GM15510 (cell line): ENCODE measurements around the gene PIEZO1.

Experiments
- POLR2A ChIP-seq: IDR thresholded peaks from 3 replicates; pipeline ENCODE4 v1.6.1; 2011; ENCODE audit warnings: borderline replicate concordance; ENCODE audit not compliant: insufficient read length; ENCODE audit errors: extremely low read depth

PIEZO1 gene

DNA sequence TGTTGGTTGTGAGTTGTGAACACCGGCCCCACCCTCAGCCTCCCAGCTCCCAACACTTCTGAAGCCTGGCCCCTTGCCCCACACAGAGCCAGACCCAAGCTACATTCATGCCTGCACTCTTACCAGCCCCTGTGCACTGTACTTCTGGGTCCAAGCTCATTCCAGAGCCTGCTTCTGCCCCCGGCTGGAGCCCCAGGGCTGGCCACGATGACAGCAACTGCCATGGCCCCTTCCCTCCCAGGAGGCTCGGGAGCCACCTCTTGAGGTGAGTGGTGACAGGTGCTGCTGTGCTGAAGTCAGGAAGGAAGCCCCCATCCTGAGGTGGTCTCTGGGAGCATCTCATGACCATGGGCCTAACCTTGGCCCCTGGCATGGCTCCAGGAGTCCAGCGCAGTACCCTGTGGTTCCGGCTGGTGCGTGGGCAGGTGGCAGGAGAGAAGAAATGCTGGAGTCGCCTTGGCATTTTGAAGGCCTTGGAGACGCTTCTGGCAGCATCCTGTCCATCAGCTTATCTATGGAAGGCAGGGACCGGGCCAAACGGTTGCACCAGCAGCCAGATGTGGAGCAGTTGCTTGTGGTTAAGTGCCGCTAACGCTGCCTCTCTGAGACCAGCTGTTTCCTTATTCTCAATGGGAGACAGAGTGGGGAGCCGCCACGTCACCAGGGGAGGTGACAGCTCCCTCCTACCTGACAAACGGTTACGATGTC lies 14.7 kb upstream of the PIEZO1 start:
- no peak for TF ChIP-seq POLR2A

DNA sequence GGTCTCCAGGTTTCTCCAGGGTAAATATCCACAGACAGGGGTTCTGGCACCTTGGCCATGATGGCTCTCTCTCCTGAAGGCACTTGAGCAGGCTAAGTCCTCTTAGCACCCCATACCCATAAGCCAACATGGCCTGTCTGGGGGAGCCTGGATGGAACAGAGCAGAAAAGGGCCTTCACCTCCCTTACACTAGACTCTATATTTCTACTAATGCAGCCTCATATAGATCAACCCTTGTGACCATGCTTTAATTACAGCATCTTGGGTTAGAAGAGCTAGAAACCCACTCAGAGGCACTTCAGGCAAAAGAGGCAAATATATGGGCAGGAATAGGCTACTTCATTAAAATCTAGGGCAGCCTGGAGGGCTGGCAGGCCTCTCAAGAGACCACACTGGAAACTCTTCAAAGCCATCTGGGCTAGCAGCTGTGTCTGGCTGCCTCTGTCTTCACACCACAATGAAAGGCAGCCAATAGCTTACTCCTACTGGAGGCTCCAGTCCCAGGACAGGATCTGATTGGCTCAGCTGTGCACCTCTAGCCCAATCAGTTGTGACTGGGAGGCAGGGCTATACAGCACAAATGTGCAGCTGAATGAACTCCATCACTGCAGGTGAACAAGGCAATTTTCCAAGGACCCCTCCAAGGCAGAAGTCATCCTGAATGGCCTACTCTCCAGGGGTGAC lies 13.9 kb upstream of the PIEZO1 start:
- TF ChIP-seq POLR2A: no peak

DNA sequence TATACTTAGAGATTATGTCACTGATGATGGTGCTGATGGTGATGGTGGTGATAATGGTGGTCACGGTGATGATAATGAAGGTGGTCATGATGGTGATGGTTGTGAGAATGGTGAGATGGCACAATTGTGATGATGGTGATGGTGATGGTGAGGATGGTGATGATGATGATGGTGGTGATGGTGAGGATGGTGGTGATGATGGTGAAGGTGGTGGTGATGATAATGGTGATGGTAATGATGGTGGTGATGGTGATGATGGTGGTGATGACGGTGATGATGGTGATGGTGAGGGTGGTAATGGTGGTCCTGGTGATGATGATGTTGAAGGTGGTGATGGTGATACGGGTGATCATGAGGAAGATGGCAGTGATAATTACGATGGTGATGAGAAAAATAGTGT lies 13.1 kb upstream of the PIEZO1 start:
- no peak for TF ChIP-seq POLR2A

DNA sequence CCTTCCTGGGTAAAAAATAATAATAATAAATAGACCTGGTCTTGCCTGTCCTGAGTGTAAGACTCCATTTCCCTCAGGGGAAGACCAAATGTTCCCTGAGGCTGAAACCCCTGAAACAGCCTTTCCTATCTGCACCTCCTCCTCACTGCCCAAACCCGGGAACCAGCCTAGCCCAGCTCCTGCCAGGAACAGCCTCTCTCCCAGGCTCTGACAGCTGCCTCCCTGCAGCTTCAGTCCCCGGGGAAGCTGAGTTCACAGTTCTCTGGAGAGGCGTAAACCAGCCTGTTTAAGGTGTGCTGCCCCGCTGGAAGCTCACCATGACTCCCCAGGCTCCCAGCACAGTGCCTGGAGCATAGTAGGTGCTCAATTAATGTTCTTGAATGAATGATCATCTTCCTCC lies 11.3 kb upstream of the PIEZO1 start:
- no peak for TF ChIP-seq POLR2A

DNA sequence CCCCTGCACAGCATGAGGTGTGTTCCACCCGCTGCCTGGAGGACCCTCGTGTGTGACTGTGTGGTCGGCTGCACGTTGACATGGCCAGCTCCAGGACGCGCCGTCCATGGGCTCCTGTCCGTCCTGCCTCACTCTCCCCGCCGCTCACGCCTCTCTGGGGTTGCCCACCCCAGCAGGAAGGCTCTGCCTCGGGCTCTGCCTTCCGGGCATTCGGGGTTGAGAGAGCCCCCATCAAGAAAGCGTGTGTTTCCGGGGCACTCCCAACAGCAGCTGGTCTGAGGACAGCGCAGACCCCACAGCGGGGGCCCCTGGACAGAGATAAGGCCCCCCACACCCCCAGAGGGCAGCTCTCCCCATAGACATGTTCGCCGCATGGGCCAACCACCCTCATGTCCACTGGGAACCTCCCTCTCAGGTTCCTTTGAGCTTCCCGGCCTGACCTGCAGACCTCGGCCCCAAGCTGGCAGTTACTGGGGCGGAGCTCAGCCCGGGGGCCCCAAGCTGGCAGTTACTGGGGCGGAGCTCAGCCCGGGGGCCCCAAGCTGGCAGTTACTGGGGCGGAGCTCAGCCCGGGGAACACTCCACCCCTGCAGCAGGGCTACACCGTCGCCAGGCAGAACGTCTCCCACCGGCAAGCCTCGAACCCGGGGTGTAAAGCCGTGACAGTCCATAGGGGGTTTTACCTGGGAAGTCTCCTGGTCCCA lies 8.4 kb upstream of the PIEZO1 start:
- no peak for TF ChIP-seq POLR2A

DNA sequence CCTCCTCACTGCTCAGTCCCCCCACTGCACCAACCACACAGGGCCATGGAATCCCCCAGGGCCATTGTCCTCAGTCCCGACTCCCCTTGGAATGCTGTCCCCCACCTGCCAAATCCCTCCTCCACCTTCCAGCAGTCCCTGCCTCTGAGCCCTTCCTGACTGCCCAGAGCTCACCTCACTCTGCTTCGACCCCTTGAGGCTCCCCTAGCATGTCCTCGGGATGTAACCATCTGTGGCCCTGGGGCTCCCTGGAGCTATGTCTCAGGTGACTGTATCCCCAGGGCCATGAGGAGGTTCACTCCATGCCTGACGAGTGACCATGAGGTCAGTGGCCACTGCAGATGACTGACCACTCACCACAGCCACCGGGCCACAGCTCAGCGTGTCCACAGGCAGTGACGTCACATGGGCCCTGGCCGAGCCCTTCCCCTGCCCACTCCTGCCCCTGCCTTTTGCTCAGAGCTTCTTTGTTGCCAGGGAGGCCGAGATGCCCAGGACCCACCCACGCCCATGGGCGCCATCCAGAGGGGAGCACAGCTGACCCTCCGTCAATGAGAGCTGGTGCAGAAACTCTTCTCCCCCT lies 7.7 kb upstream of the PIEZO1 start:
- no peak for TF ChIP-seq POLR2A

DNA sequence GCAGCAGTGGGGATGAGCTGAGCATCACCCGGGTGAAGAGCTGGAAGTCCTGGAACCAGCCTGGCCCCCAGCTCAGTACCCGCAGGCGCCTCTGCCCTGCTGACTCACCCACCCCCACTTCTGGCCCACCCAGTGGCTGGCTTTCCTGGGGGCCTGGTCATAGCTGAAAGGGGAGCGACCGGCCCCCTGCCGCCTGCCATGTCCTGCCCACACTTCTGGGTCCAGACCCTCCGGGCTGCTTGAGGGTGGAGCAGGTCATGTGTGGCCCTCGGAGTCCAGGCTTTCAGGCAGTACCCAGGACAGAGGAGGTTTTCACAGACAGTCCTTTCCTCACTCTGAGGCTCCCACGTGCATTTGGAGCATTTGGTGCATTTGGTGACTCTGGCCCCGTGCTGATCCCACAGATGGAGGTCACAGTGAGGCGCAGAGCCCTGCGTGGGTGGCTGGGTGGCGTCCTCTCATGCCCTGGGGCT lies 7.1 kb upstream of the PIEZO1 start:
- TF ChIP-seq POLR2A: no peak

DNA sequence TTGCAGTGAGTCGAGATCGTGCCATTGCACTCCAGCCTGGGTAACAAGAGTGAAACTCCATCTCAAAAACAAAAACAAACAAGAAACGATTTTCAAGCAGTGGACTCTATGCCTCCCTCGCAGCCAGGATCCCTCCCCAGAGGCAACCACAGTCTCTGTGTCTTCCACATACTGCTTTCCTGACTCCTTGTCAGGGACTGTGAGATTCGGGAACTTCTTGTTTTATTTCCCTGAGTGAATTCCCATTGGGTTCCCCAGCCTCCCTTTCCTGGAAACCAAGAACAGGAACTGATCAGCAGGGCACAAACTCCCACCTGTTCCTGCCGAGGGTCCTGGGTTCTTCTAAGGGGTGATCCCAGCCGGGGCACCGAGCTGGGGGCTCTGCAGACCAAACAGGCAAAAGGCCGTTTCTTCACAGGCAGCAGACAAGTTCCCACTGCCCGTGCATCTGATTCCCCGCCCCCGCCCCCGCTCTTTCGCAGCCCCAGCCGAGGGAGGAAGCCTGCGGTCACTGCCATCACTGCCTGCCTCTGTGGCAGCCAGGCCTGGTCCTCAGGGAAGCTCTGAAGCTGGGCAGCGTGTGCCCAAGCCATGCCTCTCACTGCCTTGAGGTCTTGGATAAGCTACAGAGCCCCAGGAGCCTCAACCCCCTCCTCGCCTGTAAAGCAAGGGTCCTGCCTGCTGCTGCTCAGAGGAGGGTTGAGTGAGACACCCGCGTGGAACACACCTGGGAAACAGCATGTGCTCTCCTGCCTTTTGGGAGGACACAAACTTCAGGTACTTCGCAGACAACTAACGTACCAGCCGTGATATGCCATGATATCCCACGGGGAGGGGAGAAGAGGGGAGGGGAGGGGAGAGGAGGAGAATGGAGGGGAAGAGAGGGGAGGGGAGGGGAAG lies 5.5 kb upstream of the PIEZO1 start:
- TF ChIP-seq POLR2A: no peak

DNA sequence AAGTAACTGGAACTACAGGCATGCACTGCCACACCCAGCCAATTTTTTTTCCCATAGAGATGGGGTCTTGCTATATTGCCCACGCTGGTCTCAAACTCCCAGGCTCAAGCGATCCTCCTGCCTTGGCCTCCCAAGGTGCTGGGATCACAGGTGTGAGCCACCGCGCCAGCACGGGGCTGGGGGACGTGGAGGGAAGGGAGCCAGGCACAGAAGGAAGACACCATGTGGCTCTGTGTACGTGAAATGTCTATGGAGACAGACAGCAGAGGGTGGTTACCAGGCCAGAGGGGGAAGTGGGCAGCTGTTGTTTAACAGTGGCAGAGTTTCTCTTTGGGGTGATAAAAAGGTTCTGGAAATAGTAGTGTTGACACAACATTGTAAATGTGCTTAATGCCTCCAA lies 4.6 kb upstream of the PIEZO1 start:
- no peak for TF ChIP-seq POLR2A

DNA sequence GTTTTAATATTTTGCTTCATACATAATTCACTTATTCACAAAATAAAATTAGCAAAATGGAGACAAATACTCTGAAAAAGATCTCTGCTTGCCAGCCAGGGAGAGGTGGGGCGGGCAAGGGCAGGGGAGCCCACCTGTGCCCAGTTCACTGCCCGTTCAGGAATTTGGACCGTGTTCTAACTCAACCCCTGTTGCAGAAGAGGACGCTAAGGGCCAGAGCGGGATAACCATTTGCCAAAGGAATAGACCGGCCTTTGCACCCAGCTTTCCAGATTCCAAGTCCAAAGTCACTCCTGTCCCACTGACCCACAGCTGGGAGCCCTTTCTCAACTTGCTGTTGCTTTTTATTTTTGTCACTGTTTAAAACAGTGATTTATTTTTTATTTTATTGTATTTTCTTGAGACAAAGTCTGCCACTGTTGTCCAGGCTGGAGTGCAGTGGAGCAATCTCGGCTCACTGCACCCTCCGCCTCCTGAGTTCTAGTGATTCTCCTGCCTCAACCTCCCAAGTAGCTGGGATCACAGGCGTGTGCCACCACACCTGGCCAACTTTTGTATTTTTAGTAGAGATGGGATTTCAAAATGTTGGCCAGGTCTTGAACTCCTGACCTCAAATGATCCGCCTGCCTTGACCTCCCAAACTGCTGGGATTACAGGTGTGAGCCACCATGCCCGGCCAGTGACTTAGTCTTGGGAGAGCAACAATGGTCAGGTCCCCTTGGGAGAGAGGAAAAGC lies 2.7 kb upstream of the PIEZO1 start:
- TF ChIP-seq POLR2A: no peak

DNA sequence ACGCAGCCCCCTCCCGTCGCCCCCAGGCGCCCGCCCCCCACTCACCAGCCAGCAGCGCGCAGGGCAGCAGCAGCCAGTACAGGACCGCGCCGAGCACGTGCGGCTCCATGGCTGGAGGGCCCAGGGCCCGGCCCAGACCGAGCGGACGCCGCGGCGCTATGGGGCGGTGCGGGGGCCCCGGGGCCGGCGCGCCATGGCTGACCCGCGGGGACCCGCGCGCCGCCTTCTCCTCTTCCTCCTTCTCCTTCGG lies 239 bp downstream of the PIEZO1 start:
- no peak for TF ChIP-seq POLR2A

DNA sequence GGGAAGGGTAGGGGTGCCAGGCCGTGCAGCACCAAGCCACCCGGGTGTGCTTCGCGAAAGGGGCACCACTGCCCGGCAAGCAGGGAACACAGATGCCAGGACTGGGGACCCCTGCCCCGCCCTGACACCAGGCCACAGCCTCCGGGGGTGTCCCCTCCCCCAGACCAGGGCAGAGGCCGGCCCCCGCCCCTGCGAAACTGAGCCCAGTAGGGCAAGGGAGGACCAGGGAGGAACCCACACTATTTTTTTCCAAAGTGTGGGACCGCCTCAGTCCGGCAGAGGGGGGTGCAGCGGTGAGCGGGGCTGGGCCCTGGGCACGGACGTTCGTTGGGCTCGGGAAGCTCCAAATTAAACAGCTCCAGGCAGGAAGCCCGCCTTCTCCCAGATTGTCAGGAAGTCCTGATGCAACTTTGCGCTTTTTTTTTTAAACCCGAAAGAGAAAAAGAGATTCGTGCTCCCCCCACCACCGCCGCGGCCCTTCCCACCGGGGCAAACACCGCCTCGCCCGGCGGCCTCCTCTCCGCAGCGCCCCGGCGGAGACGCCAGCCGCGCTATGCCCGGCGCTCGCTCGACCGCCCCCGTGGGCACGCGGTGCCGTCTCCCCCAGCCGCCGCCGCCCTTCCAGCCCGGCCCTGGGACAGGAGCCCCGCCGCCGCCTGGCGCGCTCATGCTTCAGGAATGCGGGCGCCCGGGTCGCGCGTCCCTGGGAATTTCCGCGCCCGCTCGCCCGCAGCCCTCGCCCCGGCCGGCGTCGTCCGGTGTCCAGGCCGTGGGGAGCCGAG lies 755 bp downstream of the PIEZO1 start:
- no peak for TF ChIP-seq POLR2A

DNA sequence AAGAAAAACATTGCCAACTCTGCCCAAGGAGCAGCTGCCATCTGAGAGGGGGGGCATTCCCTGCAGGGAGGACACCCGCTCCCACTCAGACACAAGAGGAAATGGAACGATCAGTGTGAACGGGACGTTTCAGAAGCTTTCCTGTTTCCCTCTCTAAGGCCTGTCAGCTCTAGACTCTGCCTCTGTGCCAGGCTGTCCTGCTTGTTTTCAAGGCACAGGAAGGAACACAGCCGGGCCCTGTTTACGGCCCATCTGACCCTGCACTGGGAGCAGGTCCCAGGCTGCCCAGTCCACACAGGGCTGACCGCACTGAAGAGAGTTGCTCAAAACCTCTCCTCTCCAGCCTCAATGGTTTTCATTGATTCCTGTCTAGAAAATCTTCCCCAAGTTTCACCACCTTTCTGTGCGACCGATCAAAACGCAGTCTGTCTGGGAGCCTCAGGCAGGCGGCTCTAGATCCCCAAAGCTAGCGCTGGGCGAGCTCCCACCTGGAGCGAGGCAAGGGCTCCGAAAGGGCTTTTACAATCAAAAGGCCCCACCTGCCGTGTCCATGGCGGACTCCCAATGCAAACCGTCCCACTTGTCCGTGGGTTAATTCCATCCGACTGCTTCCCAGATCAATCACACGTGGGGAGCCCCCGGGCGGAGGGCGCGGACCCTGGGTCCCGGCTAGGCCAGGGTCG lies 1.5 kb downstream of the PIEZO1 start:
- no peak for TF ChIP-seq POLR2A
